DMS153 treated with DMSO at 0.1 percent for 48 hours (cell line): ENCODE data around the gene TRPC6.
A peak's percentile ranks its signal among the peaks of the same experiment; 100 is the strongest.
"Not testable (repeated sequence)": the region's sequence is repeated elsewhere in the genome, so short reads cannot be mapped to it uniquely, and the experiment has no call there.

Experiments used
- DNase-seq: peaks from one replicate; lab custom pipeline; 2025; ENCODE audit not compliant: unreplicated experiment; lab: John Stamatoyannopoulos, UW

The TRPC6 gene

DNA sequence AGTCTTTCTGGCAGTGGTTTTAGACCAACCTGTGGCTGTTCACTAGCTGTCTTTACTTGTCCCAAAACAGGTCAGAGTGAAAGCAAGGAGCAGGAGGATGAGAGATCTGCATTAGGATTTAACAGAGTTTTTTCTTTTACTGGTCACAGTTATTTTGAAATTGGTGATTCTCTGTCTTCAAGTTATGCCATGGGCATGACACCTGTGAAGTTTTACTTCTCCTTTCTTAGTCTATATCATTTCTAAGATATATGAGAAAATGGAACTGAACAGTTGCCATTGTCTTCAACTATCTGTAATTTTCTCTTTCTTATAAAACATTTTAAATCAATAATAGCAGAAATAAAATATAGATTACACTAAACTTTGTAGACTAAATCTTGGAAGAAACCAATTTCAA is 60.6 kb downstream of the TRPC6 start:
- no peak for DNase-seq

GRCh38 chr11:101521821-101522220 is 62.0 kb downstream of the TRPC6 start:
- no peak for DNase-seq

GRCh38 chr11:101516546-101516945 is 67.3 kb downstream of the TRPC6 start:
- no peak for DNase-seq

GRCh38 chr11:101511065-101511464 is 72.7 kb downstream of the TRPC6 start:
- no peak for DNase-seq

DNA sequence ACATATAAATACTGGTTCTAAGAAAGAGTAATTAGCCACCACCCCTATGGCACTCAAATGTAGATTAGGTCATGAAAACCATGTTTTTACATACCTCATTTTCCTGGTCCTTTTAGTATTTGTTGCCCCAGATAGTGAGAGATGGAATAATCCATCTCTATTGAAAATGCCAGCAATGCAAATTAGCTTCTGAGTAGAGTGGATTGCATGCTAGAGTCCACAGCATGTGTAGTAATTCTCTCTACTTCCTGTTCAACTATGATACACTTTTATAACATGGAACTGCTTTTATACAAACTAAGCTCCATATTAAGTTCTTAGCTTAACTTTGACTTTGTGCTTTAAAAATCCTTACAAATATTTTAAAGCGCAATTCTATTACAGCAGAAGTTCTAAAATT is 73.2 kb downstream of the TRPC6 start:
- no peak for DNase-seq

DNA sequence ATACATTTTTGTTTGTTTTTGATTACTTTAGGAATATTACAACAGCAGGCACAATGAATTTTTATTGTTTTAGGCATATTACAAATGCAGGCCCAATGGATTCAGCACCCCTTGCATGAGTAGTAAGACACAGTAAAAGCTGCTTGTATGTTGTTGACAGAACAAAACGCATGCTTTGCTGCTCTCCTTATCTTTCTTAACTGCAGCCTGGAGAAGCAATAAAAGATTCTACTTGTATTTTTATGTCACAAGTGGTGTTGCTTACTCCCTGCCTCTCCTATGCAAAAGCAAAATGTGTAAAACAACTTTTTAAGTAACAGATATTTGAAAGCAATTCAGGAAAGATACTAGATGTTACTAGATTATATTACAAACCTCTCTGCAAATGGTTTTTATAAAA is 73.9 kb downstream of the TRPC6 start:
- no peak for DNase-seq

DNA sequence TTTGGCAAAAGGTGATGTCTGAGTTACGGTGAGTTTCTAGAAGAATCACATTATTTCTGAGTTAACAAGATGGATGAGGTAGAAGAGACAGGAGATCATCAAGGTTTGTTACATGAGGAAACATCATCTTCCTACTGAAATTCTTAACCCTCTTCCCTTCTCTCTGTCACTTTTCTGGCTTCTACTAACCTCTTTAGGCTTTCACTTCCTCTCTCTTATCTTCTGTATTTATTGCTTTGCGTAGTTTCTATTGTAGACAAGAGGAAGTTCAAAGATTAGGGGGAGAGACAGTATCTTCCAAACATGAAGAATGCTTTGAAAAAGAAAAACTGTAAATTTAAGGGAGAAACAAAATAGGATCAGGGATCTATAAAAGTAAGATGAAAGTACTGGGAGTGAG is 75.4 kb downstream of the TRPC6 start:
- DNase-seq, result no peak

GRCh38 chr11:101498891-101499290 is 84.9 kb downstream of the TRPC6 start:
- no peak for DNase-seq

DNA sequence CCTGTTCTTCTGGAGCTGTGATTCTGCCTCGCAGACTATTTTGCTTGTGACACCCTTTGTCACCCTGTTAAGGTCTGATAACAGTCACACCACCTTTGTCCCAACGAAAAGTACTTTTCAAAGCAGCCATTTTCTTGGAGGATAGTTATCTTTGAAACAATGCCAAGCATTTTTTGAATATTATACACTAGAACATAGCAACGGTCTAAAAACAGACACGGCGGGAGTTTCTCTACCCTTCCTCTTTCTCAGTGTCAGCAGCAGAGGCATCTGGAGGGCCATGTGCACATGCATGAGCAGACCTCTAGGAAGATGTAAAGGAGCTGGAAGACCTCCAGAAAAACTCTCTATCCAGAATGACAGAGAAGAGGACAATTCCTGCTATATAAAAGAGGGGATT is 86.5 kb downstream of the TRPC6 start:
- no peak for DNase-seq

- no peak for DNase-seq
These were observed 96.0 kb downstream of the TRPC6 start for GRCh38 chr11:101487775-101488174.

DNA sequence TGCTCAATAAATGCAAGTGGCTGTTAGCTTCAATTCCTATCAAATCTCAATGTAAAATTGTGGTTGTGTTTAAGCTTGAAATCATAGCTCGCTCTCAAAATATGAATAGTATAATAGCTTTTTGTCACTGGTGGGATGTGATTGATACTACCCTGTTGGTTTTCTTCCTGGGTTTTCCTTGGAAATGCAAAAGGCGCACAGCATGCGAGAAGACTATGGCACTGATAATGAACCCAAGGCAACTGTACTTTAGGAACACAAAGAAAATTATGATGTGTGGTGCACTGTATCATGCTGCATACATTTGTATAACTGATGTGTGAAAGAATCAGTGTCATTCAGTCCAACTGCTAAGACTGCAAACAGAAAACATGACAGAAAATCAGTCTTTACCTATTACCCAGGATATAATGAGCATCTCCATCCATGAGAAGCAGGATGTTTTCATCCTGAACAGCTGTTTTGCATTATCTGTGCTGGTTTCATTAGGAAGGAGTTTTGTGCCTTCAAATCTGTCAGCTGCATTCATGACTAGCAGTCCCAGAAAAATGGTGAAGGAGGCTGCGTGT is 101.2 kb downstream of the TRPC6 start:
- no peak for DNase-seq

DNA sequence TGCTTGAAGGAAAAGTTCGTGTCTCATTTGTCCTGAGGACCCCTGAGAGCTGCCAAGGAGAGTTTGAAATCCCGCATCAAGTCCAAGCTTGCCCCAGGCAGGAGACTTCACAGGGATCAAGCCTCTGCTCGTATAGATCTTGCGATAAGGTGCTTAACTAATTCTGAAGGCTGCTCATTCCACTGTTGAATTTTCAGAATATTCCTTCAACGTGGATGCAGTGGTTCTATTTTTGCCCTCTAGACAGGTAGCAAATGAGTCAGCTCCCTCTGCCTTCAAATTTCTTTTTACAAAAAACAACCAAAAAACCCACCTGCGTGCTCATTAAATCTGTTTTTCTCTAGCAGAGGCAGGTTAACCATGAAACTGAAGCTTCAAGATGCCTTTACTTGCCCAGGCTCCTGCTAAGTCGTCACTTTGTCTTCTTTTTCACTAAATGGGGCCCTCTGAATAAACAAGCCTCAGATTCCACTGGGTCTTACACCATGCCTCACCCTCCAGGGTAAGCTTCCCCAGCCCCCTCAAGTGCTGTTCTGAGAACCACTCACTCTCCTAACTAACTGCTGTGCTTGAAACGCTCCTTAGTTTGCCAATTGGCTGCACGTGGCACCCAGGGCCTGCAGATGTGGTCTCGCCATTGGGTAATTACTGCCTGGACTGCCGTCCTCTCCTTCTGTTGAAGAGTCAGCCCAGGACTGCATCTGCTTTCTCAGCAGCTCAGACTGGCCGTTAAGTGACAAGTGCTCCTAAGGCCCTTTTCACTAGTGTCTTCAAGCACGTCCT is 105.0 kb downstream of the TRPC6 start:
- no peak for DNase-seq

- no peak for DNase-seq
These were observed 105.9 kb downstream of the TRPC6 start for GRCh38 chr11:101477926-101478325.

- no peak for DNase-seq
These were observed 107.6 kb downstream of the TRPC6 start for GRCh38 chr11:101476191-101476590.

DNA sequence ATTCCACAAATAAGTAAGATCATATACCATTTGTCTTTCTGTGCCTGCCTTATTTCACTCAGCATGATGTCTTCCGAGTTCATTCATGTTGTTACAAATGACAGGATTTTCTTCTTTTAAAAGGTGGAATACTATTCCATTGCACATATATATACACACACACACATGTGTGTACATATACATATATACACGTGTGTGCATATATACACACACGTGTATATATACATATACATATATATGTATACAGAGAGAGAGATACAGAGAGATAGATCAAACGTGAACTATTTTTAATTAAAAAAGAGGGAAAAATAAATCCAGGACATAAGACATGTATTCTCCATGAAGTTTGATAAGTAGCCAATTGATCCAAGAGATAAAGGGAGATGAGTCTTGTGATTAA is 108.1 kb downstream of the TRPC6 start:
- DNase-seq, result no peak

DNA sequence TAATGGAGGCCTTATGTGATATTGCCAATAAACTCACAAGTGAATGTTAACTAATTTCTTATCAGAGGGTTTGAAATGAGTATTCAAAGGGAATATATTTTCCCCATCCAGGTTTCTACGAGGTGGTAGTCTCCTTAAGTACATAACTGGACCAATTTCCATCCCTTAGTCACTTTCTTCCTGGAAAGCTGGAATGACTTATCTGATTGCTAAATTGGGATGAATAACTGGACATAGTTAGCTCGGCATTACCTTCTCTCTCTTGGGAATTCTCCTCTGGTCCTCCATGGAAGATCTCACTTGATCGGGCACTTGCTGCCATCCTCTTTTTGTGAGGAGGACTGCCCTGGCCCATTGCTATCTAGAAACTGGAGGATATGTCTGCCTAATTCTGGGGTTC is 109.1 kb downstream of the TRPC6 start:
- DNase-seq, result no peak

DNA sequence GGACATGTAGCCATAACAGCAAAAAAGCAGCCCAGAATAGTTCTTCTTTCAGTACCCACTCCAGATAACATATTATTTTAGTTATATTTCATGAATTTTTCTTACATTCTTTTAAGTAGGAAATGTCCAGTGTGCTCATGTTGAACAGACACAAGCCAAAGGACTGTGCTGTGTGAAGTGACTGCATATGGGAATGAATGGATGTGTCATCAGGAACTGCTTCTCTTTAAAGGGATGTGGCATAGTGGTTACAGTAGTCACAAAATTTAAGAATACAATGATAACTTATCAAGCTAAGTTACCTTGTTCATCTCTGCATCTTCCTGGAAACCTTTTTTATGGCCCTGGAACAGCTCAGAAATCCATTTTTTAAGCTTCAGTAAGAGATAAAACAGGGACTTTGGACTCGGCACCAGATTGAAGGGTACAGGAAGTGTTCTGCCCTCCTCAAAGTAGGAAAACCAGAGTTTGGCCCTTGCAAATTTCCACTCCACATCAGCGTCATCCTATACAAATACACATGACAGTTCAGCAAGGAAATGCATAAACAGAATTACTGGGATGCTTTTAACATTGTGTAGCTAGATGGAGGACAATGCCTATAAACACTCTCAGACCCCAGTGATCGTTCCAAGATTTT is 112.8 kb downstream of the TRPC6 start:
- no peak for DNase-seq

DNA sequence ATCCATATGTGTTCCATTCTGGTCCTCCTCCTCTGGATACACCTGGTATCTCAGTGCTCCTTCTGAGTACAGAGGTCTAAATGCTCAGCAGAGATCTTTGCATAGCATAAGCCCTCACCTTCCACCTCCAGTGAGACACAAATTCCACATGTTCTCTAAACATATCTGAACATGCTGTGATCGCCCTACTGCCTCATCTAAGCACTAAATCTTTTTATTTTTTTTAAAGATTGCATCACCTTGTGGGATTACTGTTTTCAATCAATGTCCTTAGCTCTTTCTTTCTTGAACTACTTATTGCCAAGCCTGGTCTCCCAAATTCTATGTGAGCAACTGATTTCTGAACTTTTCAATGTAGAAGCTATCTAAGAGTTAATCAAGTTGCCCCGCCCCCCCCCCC is 113.4 kb downstream of the TRPC6 start:
- DNase-seq, result no peak

DNA sequence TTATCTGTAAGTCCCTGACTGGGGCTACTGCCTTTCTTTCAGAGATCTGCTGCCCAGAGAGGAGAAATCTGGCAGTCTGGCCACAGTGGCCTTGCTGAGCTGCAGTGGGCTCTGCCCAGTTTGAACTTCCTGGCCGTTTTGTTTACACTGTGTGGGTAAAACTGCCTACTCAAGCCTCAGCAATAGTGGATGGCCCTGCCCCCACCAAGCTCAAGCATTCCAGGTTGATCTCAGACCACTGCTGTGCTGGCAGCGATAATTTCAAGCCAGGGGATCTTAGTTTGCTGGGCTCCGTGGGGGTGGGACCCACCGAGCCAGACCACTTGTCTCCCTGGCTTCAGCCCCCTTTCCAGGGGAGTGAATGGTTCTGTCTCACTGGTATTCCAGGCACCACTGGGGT is 117.5 kb downstream of the TRPC6 start:
- no peak for DNase-seq

DNA sequence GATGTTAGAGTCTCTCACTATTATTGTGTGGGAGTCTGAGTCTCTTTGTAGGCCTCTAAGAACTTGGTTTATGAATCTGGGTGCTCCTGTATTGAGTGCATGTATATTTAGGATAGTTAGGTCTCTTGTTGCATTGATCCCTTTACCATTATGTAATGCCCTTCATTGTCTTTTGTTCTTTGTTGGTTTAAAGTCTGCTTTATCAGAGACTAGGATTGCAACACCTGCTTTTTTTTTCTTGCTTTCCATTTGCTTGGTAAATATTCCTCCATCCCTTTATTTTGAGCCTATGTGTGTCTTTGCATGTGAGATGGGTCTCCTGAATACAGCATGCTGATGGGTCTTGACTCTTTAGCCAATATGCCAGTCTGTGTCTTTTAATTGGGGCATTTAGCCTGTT is 119.4 kb downstream of the TRPC6 start:
- DNase-seq, result not testable (repeated sequence)

DNA sequence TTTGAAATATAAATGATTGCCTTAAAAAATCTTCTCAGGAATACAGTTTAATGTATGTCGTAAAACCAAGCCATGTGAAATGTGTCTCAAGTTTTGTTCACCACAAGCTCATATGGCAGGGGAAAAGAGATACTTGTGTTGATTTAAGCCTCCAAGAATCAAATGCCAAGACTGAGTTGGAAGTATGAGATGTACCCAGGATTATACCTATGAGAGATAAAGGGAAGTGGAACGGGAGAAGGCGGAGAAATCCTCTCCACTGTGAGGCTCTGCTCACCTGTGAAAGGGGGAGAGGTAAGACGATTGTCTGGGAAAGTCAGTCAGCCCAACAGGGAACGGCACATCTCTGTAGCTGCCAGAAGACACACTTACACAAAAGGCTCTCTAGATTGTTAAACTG is 124.8 kb downstream of the TRPC6 start:
- DNase-seq, result no peak

DNA sequence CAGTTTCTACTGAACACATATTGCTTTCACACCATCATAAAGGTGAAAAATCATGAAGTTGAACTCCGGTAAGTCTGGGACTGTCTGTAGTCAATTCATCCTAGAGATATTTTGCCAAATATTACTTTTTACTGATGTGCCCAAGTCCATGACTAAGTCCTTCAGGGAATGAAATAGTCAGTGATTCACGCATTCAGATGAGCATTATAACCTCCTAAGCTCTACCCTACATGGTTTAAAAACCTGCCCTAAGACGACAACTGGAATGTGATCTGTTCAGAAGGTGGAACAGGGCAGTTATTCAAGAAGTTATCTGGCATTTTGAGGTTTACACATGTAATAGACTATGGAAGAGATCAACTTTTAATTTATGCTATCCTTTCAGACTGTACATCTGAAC is 125.6 kb downstream of the TRPC6 start:
- DNase-seq, result no peak

- peak; percentile 5 for DNase-seq
These were observed 127.0 kb downstream of the TRPC6 start for GRCh38 chr11:101456812-101457211.
